K562 (cell line): Measurements from ENCODE around the gene HHEX. TPM values are rescaled to one million over a fixed set of nuclear protein-coding genes. Genes with fewer than 3 reads are reported as not detected.

ENCODE experiments used
- BMI1 ChIP-seq: fragments of 150-350 bp; IDR thresholded peaks from 2 replicates; pipeline ENCODE4 v1.6.1; 2014; ENCODE audit warnings: low read length
- CBFA2T3 ChIP-seq: fragments of 450-650 bp; IDR thresholded peaks from 2 replicates; pipeline ENCODE4 v1.6.1; 2017
- CHCHD3 ChIP-seq: fragments of 250-450 bp; sonication (Bioruptor Pico); IDR thresholded peaks from 2 replicates; pipeline ENCODE4 v2.1.2; 2022; ENCODE audit warnings: mild to moderate bottlenecking
- GABPB1 ChIP-seq: sonication (generic); formaldehyde crosslinking; IDR thresholded peaks from 2 replicates; pipeline ENCODE4 v1.8.0; 2022; ENCODE audit warnings: mild to moderate bottlenecking, missing genetic modification reagents
- HMG20A ChIP-seq: fragments of 450-650 bp; formaldehyde crosslinking; conservative IDR thresholded peaks from 2 replicates; pipeline ENCODE4 v1.4.0; 2020; ENCODE audit warnings: mild to moderate bottlenecking, mixed read lengths
- JUN ChIP-seq, 2 experiments: sonication (generic) in 1 of 2; formaldehyde crosslinking in 1 of 2; IDR thresholded peaks; 2 replicates each; pipeline versions ENCODE4 v1.6.1 to v1.8.0; 2012 to 2022; ENCODE audit warnings: borderline replicate concordance in 2 of 2, mild to moderate bottlenecking in 2 of 2, improper control_type of control experiment in 1 of 2, low read depth in 1 of 2, low read length in 1 of 2, missing genetic modification reagents in 1 of 2
- LARP7 ChIP-seq: fragments of 450-650 bp; IDR thresholded peaks from 2 replicates; pipeline ENCODE4 v1.6.1; 2016
- MTA2 ChIP-seq: fragments of 450-650 bp; IDR thresholded peaks from 2 replicates; pipeline ENCODE4 v1.6.1; 2016; ENCODE audit warnings: low read depth
- MTF1 ChIP-seq: fragments of 250-450 bp; sonication (Bioruptor Pico); IDR thresholded peaks from 2 replicates; pipeline ENCODE4 v1.9.0; 2021; ENCODE audit warnings: moderate library complexity, mild to moderate bottlenecking, inconsistent platforms, borderline replicate concordance
- MXD1 ChIP-seq: fragments of 250-450 bp; sonication (Bioruptor Pico); IDR thresholded peaks from 2 replicates; pipeline ENCODE4 v1.8.0; 2021; ENCODE audit warnings: borderline replicate concordance, mild to moderate bottlenecking, moderate library complexity; ENCODE audit not compliant: poor library complexity, severe bottlenecking
- NFXL1 ChIP-seq: fragments of 450-650 bp; formaldehyde crosslinking; IDR thresholded peaks from 2 replicates; pipeline ENCODE4 v1.4.0; 2021; ENCODE audit warnings: mild to moderate bottlenecking
- NR2C2 ChIP-seq, 2 experiments: fragments of 200-800 bp in 1 of 2; sonication (Bioruptor generic) in 1 of 2; sonication (generic) in 1 of 2; formaldehyde crosslinking in 1 of 2; IDR thresholded peaks; 2 replicates each; pipeline versions ENCODE4 v1.6.1 to v1.8.0; 2016 to 2022; ENCODE audit warnings: mild to moderate bottlenecking in 1 of 2, missing compliant biosample characterization in 1 of 2, missing genetic modification characterization in 1 of 2, missing genetic modification reagents in 1 of 2
- POLR2G ChIP-seq: fragments of 200-400 bp; formaldehyde crosslinking; IDR thresholded peaks from 2 replicates; pipeline ENCODE4 v1.6.1; 2017; ENCODE audit warnings: low read depth, mild to moderate bottlenecking, antibody characterized with exemption, low read length, moderate library complexity
- RBFOX2 ChIP-seq: fragments of 200-400 bp; formaldehyde crosslinking; IDR thresholded peaks from 2 replicates; pipeline ENCODE4 v1.6.1; 2017; ENCODE audit warnings: low read depth, mild to moderate bottlenecking, low read length, moderate library complexity
- RCOR1 ChIP-seq, 2 experiments: IDR thresholded peaks; 2 replicates each; pipeline ENCODE4 v1.6.1; 2012; ENCODE audit warnings: low read depth in 2 of 2, low read length in 2 of 2, borderline replicate concordance in 1 of 2, improper control_type of control experiment in 1 of 2
- STAT5A ChIP-seq: IDR thresholded peaks from 2 replicates; pipeline ENCODE4 v1.6.1; 2012; ENCODE audit warnings: low read length, inconsistent platforms, borderline replicate concordance
- THRA ChIP-seq: fragments of 450-650 bp; IDR thresholded peaks from 2 replicates; pipeline ENCODE4 v1.6.1; 2017; ENCODE audit warnings: mild to moderate bottlenecking, moderate library complexity
- TRIM24 ChIP-seq, 2 experiments: fragments of 450-650 bp; IDR thresholded peaks; 2 replicates each; pipeline ENCODE4 v1.6.1; 2016
- ZBTB1 ChIP-seq: sonication (generic); formaldehyde crosslinking; IDR thresholded peaks from 2 replicates; pipeline ENCODE4 v1.8.1; 2023; ENCODE audit warnings: missing genetic modification reagents, low read depth, mild to moderate bottlenecking, borderline replicate concordance
- ZNF324 ChIP-seq: fragments of 250-450 bp; sonication (Bioruptor Pico); IDR thresholded peaks from 2 replicates; pipeline ENCODE4 v1.4.0; 2020; ENCODE audit warnings: mild to moderate bottlenecking
- ZNF431 ChIP-seq: sonication (generic); formaldehyde crosslinking; IDR thresholded peaks from 2 replicates; pipeline ENCODE4 v1.8.0; 2022; ENCODE audit warnings: mild to moderate bottlenecking, missing genetic modification reagents
- ZNF507 ChIP-seq: conservative IDR thresholded peaks from 2 replicates; pipeline ENCODE4 v1.6.1; 2017; ENCODE audit warnings: missing genetic modification characterization, missing compliant biosample characterization
- ZSCAN29 ChIP-seq: fragments of 450-650 bp; IDR thresholded peaks from 2 replicates; pipeline ENCODE4 v1.6.1; 2017
- polyA plus RNA-seq, 8 experiments: library from polyadenylated mRNA; depleted of rRNA in 4 of 8; stranded (reverse) in 5 of 8; unstranded in 3 of 8; fragments of >200 nt; fragmentation: Nextera tagmentation in 2 of 8; fragmentation: Illumina TruSeq in 1 of 8; extraction: Ambion mirVana in 2 of 8; extraction: Trizol in 1 of 8; gene quantifications; 2 replicates each; pipeline versions ENCODE4 v1.2.1 to v1.2.3, GENCODE V29; 2011 to 2014; ENCODE audit warnings: inconsistent platforms in 1 of 8, missing spikeins in 1 of 8
- total RNA-seq, 7 experiments: library from RNA; depleted of rRNA in 6 of 7; stranded (reverse); fragments of >200 nt in 6 of 7; fragmentation: Illumina TruSeq in 2 of 7; extraction: Trizol in 2 of 7; gene quantifications; 2 replicates each; pipeline versions ENCODE4 v1.2.1 to v1.2.3, GENCODE V29; 2011 to 2021; ENCODE audit warnings: low replicate concordance in 1 of 7
- TF ChIP-seq, protein P1 (sequence below): sonication (generic); formaldehyde crosslinking; IDR thresholded peaks from 2 replicates; pipeline ENCODE4 v1.8.0; 2023; ENCODE audit warnings: mild to moderate bottlenecking, missing genetic modification reagents

The HHEX gene
- total and polyA plus RNA-seq, 9 of the 15 experiments (the other 6 are each of a cell fraction or from before 2014, with no cell fraction given): 37.2 to 133 (median 80.2) TPM

- TF ChIP-seq THRA (no peak), BMI1 (no peak), RCOR1 (IDR thresholded peaks at IDR 0.05; ENCODE audit: borderline replicate concordance in 1 of 2, low read depth in 2 of 2, low read length in 2 of 2) (peak in 1 of 2 experiments; percentile 65; a peak in 1 of 4 replicates), GABPB1 (CRISPR knock-in tag) (peak; percentile 48; the same call in 1 of the 2 replicates), ZNF507 (tag) (no peak), HMG20A (CRISPR knock-in tag) (no peak), NR2C2 (CRISPR knock-in tag; IDR thresholded peaks at IDR 0.05) (no peak), NR2C2 (tag; IDR thresholded peaks at IDR 0.05) (peak; percentile 47; the same call in 1 of the 2 replicates), MTA2 (peak; percentile 41; the same call in 1 of the 2 replicates), CBFA2T3 (peak; percentile 91), MTF1 (CRISPR knock-in tag) (no peak), JUN (IDR thresholded peaks at IDR 0.05; ENCODE audit: borderline replicate concordance, low read depth, low read length) (0 out of 2 replicates have a peak, but pooled peaks have one; percentile 17), JUN (CRISPR knock-in tag; IDR thresholded peaks at IDR 0.05; ENCODE audit: borderline replicate concordance) (no peak), ZNF431 (CRISPR knock-in tag) (no peak), ZBTB1 (CRISPR knock-in tag) (peak; percentile 85; the same call in 1 of the 2 replicates), RBFOX2 (peak; percentile 88), STAT5A (peak; percentile 27; the same call in 1 of the 2 replicates), ZNF324 (no peak), LARP7 (0 out of 2 replicates have a peak, but pooled peaks have one; percentile 21), TRIM24 (IDR thresholded peaks at IDR 0.05) (no peak), ZSCAN29 (no peak), NFXL1 (CRISPR knock-in tag) (no peak), CHCHD3 (CRISPR knock-in tag) (no peak), MXD1 (CRISPR knock-in tag) (no peak), POLR2G (peak; percentile 70)
- TF ChIP-seq, protein P1, sequence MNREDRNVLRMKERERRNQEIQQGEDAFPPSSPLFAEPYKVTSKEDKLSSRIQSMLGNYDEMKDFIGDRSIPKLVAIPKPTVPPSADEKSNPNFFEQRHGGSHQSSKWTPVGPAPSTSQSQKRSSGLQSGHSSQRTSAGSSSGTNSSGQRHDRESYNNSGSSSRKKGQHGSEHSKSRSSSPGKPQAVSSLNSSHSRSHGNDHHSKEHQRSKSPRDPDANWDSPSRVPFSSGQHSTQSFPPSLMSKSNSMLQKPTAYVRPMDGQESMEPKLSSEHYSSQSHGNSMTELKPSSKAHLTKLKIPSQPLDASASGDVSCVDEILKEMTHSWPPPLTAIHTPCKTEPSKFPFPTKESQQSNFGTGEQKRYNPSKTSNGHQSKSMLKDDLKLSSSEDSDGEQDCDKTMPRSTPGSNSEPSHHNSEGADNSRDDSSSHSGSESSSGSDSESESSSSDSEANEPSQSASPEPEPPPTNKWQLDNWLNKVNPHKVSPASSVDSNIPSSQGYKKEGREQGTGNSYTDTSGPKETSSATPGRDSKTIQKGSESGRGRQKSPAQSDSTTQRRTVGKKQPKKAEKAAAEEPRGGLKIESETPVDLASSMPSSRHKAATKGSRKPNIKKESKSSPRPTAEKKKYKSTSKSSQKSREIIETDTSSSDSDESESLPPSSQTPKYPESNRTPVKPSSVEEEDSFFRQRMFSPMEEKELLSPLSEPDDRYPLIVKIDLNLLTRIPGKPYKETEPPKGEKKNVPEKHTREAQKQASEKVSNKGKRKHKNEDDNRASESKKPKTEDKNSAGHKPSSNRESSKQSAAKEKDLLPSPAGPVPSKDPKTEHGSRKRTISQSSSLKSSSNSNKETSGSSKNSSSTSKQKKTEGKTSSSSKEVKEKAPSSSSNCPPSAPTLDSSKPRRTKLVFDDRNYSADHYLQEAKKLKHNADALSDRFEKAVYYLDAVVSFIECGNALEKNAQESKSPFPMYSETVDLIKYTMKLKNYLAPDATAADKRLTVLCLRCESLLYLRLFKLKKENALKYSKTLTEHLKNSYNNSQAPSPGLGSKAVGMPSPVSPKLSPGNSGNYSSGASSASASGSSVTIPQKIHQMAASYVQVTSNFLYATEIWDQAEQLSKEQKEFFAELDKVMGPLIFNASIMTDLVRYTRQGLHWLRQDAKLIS (CRISPR knock-in tag): peak; percentile 84
Observed at GRCh38 chr10:92690211-92690914, 608 bp downstream of the HHEX start (continued).
